22Rv1 (cell line): ENCODE results near the gene TMEM176A.

Experiments used
- H3K27ac ChIP-seq: fragments of 450-650 bp; 2 replicates; pipeline ENCODE4 v1.5.1; 2017
- ZFX ChIP-seq: fragments of 450-650 bp; IDR thresholded peaks from 2 replicates; pipeline ENCODE4 v1.6.1; 2017; ENCODE audit warnings: antibody characterized with exemption, borderline replicate concordance
- TF ChIP-seq, protein P1 (sequence below): fragments of 450-650 bp; IDR thresholded peaks from 2 replicates; pipeline ENCODE4 v1.5.1; 2017; ENCODE audit warnings: mild to moderate bottlenecking

TMEM176A gene

DNA sequence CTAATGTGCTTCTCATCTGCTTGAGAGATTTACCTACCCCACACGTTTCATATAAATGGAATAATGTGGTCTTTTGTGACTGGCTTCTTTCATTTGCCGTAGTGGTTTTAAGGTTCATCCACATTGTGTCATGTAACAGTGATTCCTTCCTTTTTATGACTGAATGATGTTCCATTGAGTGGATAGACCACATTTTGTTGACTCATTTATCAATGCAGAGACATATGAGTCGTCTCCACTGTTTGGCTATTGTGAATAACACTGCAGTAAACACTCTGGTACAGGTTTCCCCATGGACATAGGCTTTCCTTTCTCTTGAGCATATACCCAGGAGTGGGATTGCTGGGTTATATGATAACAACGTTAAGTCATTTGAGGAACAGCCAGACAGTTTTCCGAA is 49.7 kb downstream of the TMEM176A start:
- TF ChIP-seq, protein P1, sequence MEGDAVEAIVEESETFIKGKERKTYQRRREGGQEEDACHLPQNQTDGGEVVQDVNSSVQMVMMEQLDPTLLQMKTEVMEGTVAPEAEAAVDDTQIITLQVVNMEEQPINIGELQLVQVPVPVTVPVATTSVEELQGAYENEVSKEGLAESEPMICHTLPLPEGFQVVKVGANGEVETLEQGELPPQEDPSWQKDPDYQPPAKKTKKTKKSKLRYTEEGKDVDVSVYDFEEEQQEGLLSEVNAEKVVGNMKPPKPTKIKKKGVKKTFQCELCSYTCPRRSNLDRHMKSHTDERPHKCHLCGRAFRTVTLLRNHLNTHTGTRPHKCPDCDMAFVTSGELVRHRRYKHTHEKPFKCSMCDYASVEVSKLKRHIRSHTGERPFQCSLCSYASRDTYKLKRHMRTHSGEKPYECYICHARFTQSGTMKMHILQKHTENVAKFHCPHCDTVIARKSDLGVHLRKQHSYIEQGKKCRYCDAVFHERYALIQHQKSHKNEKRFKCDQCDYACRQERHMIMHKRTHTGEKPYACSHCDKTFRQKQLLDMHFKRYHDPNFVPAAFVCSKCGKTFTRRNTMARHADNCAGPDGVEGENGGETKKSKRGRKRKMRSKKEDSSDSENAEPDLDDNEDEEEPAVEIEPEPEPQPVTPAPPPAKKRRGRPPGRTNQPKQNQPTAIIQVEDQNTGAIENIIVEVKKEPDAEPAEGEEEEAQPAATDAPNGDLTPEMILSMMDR, result no peak
- TF ChIP-seq ZFX, result no peak
- no peak overlapping the region for H3K27ac ChIP-seq

DNA sequence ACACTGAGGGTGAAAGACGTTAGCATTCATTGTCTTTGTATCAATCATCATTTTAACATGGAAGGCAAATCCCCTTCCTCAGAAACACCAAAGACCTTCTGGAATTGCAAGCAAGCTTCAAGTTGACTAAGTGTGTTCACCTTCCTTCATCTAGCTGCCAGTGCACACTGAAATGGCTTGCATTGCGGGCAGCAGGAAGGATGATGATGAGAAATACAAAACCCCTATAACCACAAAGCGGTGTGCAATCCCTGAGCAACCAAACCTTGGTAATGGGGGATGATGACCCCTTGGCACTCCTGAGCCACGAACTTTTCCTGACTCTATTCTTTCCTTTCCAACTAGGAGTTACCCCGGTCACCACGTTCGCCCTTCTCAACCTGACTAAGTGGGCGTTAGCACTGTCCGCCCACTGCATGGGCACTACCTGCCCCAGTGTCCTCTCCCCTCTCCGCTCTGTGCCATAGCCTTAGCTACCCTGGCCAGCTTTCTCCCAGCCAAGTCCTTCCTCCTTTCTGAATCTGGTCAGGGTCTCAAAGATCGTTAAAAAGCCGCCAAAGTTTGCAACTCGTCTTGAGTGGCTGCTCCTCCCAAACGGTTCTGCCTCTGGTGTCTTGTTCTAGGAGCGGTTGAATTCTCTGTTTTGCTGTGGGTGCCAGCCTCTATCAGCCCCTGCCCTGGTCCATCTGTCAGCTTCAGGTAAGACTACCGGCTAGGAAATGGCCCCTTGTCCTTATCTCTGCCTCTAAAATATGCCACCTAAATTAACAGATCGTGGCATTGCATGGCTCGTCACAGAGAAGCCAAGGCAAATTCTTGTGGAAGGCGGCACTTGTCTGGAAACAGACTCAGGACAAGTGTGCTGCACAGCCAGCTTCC is 51.2 kb downstream of the TMEM176A start:
- TF ChIP-seq ZFX, result no peak
- TF ChIP-seq, protein P1, result no peak
- H3K27ac ChIP-seq, result no peak overlapping the region

- no peak for TF ChIP-seq ZFX
- TF ChIP-seq, protein P1, result no peak
- no peak within 1 kb of the TSS for H3K27ac ChIP-seq
These were observed 51.9 kb downstream of the TMEM176A start, which contains the start of gene AOC1 for GRCh38 chr7:150852371-150852905. Gene AOC1 (plus strand): TSS chr7:150852517. CDS start chr7:150856471, 3,954 bp downstream.

DNA sequence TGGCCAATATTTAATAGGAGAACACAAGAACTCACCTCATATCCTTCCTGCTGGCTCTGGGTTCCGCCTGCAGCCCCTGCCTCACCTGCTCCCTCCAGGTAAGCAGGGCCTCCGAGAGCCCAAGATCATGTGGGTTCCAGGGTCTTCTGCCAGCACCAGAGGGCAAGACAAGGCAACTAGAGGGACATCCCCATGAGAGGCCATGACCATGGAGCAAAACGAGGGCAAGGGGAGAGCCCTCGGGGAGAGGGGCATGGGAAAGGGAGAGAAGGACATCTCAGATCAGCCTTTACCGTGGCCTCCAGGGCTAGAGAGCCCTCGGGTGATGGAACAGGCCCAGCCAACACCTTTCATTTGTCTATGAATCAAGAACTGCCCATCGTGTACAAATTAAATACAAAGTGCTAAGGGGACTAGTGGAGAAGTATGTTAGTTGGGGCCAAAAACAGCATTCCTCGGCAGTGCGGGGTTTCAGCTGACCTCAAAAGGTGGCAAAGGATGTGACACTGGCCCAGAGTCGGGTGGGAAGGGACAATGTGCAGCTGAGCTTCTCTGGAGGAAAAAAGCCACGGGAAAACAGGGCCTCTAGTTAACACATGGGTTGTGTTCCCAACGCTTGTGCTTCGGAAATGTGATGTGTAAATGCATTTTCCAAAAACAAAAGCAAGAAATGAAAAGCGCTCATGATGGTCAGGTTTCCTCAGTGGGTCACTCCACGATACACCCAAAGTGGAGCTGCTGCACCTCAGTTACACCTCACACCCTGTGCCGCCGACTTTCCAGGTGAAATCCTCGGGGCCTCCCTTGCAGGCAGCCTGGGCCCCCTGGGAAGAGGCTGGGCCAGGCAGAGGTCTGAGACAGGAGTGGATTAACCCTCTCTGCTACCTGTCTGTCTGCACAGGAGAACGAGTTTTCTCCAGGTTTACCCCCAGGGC is 53.8 kb downstream of the TMEM176A start:
- no peak overlapping the region for H3K27ac ChIP-seq
- TF ChIP-seq, protein P1, result no peak
- TF ChIP-seq ZFX, result no peak
